Endothelial cell of umbilical vein (primary cell): Measurements from ENCODE around the gene MYEOV. TPM values are rescaled to one million over a fixed set of nuclear protein-coding genes. Genes with fewer than 3 reads are reported as not detected.

Experiments used
- BruUV-seq: library from RNA; stranded (reverse); fragments of 400-500 nt; replicated peaks from 2 replicates; lab custom pipeline; 2021; lab: Mats Ljungman, UMichigan
- CTCF ChIA-PET: fragments of 300-600, 350-600 bp; sonication (Branson Sonifier 250); formaldehyde crosslinking; loops from one replicate; lab custom pipeline; 2021; ENCODE audit warnings: antibody characterized with exemption, inconsistent platforms; lab: Charles Lee
- POLR2A ChIA-PET: fragments of 300-600, 350-600 bp; sonication (Branson Sonifier 250); formaldehyde crosslinking; loops from one replicate; lab custom pipeline; 2021; ENCODE audit warnings: antibody characterized with exemption, inconsistent platforms; lab: Charles Lee
- DNase-seq: peaks from one replicate; pipeline ENCODE4 v3.0.0-alpha.2; 2011; ENCODE audit warnings: low read depth, low spot score
- FAIRE-seq: peaks from 2 replicates; lab custom pipeline; 2011; peaks lifted over from hg19 to GRCh38; lab: Jason Lieb, UNC
- H2AFZ ChIP-seq: 2 replicates; pipeline ENCODE4 v1.6.0; 2012; ENCODE audit warnings: low read depth, low read length, control low read depth, inconsistent platforms
- H3K27ac ChIP-seq: 2 replicates; pipeline ENCODE4 v1.5.1; 2011; ENCODE audit warnings: low read depth, mild to moderate bottlenecking, control low read depth, low read length, moderate library complexity; ENCODE audit not compliant: insufficient read depth
- H3K27me3 ChIP-seq, 2 experiments: 2 replicates each; pipeline versions ENCODE4 v1.6.0 to v1.6.1; 2011; ENCODE audit warnings: low read length in 2 of 2, mixed read lengths in 1 of 2; ENCODE audit not compliant: control insufficient read depth in 2 of 2, insufficient read depth in 2 of 2
- H3K36me3 ChIP-seq, 2 experiments: 2 replicates in 1 of 2; 3 replicates in 1 of 2; pipeline ENCODE4 v1.5.1; 2011; ENCODE audit warnings: low read length in 2 of 2, mild to moderate bottlenecking in 1 of 2, moderate library complexity in 1 of 2; ENCODE audit not compliant: control insufficient read depth in 2 of 2, insufficient read depth in 2 of 2; ENCODE audit errors: extremely low read depth in 1 of 2
- H3K4me1 ChIP-seq: 3 replicates; pipeline ENCODE4 v1.5.1; 2011; ENCODE audit warnings: mild to moderate bottlenecking, low read length; ENCODE audit not compliant: control insufficient read depth, insufficient read depth; ENCODE audit errors: extremely low read depth
- H3K4me2 ChIP-seq: 2 replicates; pipeline ENCODE4 v1.6.1; 2011; ENCODE audit warnings: low read length, control low read depth, mixed read lengths; ENCODE audit not compliant: insufficient read depth
- H3K4me3 ChIP-seq, 3 experiments: fragments of 200-600 bp in 1 of 3; sonication (generic), shearing (Covaris generic) in 1 of 3; replicated peaks in 1 of 3; 2 replicates each; pipeline ENCODE4 v1.5.1; 2011 to 2016; ENCODE audit warnings: control low read depth in 3 of 3, low read length in 3 of 3, mild to moderate bottlenecking in 2 of 3, inconsistent platforms in 1 of 3, low read depth in 1 of 3, moderate library complexity in 1 of 3; ENCODE audit not compliant: insufficient read depth in 1 of 3
- H3K79me2 ChIP-seq: 2 replicates; pipeline ENCODE4 v1.6.0; 2012; ENCODE audit warnings: low read length, inconsistent platforms; ENCODE audit not compliant: control insufficient read depth, insufficient read depth
- H3K9ac ChIP-seq: replicated peaks from 2 replicates; pipeline ENCODE3; 2011; ENCODE audit warnings: low read length, control low read depth; ENCODE audit not compliant: insufficient read depth; ENCODE audit errors: extremely low read depth
- H3K9me1 ChIP-seq: replicated peaks from 3 replicates; pipeline ENCODE4 v1.6.0; 2011; ENCODE audit warnings: mild to moderate bottlenecking, low read length; ENCODE audit not compliant: control insufficient read depth, insufficient read depth; ENCODE audit errors: extremely low read depth
- H3K9me3 ChIP-seq: replicated peaks from 2 replicates; pipeline ENCODE4 v1.5.1; 2012; ENCODE audit warnings: low read length, inconsistent platforms; ENCODE audit not compliant: control insufficient read depth, insufficient read depth
- H4K20me1 ChIP-seq: replicated peaks from 2 replicates; pipeline ENCODE3; 2011; ENCODE audit warnings: mild to moderate bottlenecking, low read length; ENCODE audit not compliant: control insufficient read depth, insufficient read depth; ENCODE audit errors: extremely low read depth
- CTCF ChIP-seq, 2 donors: IDR thresholded peaks; 1 replicate in 1 of 2; 2 replicates in 1 of 2; pipeline ENCODE4 v1.5.1; 2011; ENCODE audit warnings: low read length in 2 of 2, mild to moderate bottlenecking in 2 of 2, moderate library complexity in 2 of 2, control low read depth in 1 of 2, inconsistent platforms in 1 of 2, low read depth in 1 of 2; ENCODE audit not compliant: insufficient read depth in 1 of 2; ENCODE audit errors: extremely low read depth in 1 of 2
- EZH2 ChIP-seq: IDR thresholded peaks from 2 replicates; pipeline ENCODE4 v1.6.1; 2012; ENCODE audit warnings: borderline replicate concordance, low read depth, mild to moderate bottlenecking, moderate library complexity, low read length, inconsistent platforms; ENCODE audit not compliant: severe bottlenecking
- FOS ChIP-seq: IDR thresholded peaks from 2 replicates; pipeline ENCODE4 v1.6.1; 2011; ENCODE audit warnings: mild to moderate bottlenecking, low read length, moderate library complexity, borderline replicate concordance; ENCODE audit not compliant: insufficient read depth
- GATA2 ChIP-seq: IDR thresholded peaks from 2 replicates; pipeline ENCODE4 v1.7.0; 2011; ENCODE audit warnings: low read depth, mild to moderate bottlenecking, moderate library complexity, mixed read lengths, low read length; ENCODE audit not compliant: insufficient read length, insufficient read depth
- MAX ChIP-seq: IDR thresholded peaks from 2 replicates; pipeline ENCODE4 v1.6.1; 2011; ENCODE audit not compliant: insufficient read depth, insufficient read length
- dilution Hi-C: fragments of 300-500 bp; cut with MboI; formaldehyde crosslinking; loops from one replicate; pipeline ENCODE4 v1.15.0; 2019; ENCODE audit warnings: low sequenced_read_pairs; ENCODE audit not compliant: extremely low pct_ligation_motif_present
- intact Hi-C: fragments of 100-400 bp; cut with micrococcal nuclease; formaldehyde crosslinking; loops from one replicate; pipeline ENCODE4 v1.10.0; 2022
- polyA plus RNA-seq, 4 experiments: library from polyadenylated mRNA; depleted of rRNA in 3 of 4; stranded (reverse) in 3 of 4; unstranded in 1 of 4; fragments of >200 nt; gene quantifications; 2 replicates each; pipeline versions ENCODE4 v1.2.1 to v1.2.3, GENCODE V29; 2011 to 2012; ENCODE audit warnings: missing spikeins in 1 of 4
- total RNA-seq: library from RNA; stranded (reverse); gene quantifications from 2 replicates; pipeline ENCODE4 v1.2.3, GENCODE V29; 2021

MYEOV gene
- total and polyA plus RNA-seq, 2 donors (not counting 3 experiments of a cell fraction or from before 2014, with no cell fraction given): 3.8 to 14.4 TPM

GRCh38 chr11:69277074-69277809 lies 16.7 kb upstream of the MYEOV start:
- dilution Hi-C loops: no loop called here
- no peaks in the 10 kb centered on the region for H3K9me3 ChIP-seq
- FAIRE-seq (no peak), DNase-seq (no peak)
- H2AFZ ChIP-seq: no peak overlapping the region
- no TSS peak for BruUV-seq
- no peaks in the 10 kb centered on the region for H4K20me1 ChIP-seq
- no peaks in the 10 kb centered on the region for H3K36me3 ChIP-seq
- ChIA-PET CTCF (interaction anchor here (1.6 kb wide), 1 partner anchor 146 kb away, joined by 5 read pairs; no protein-coding TSS in a partner anchor), POLR2A (no interaction called here)
- H3K9ac ChIP-seq: no peak overlapping the region
- no peak overlapping the region for H3K4me2 ChIP-seq
- peaks cover 1 to 12% of the 10 kb centered on the region in 2 experiments for H3K27me3 ChIP-seq
- no peaks in the 10 kb centered on the region for H3K9me1 ChIP-seq
- intact Hi-C loops: no loop called here
- no peaks in the 10 kb centered on the region for H3K79me2 ChIP-seq
- no peak overlapping the region for H3K27ac ChIP-seq
- TF ChIP-seq CTCF (IDR thresholded peaks at IDR 0.05; ENCODE audit: extremely low read depth in 1 of 2, insufficient read depth in 1 of 2, low read depth in 1 of 2, low read length in 2 of 2): no peak
- no peak for TF ChIP-seq GATA2
- no peak for TF ChIP-seq MAX
- TF ChIP-seq FOS: no peak
- no peak for TF ChIP-seq EZH2
- no peak overlapping the region for H3K4me3 ChIP-seq
- no peaks in the 10 kb centered on the region for H3K4me1 ChIP-seq
